CD4-positive, alpha-beta T cell treated with Interleukin-6 at 100 ng/mL for 8 hours (primary cell): ENCODE measurements around the gene C10orf71.

ENCODE experiments used
- DNase-seq: peaks from one replicate; pipeline ENCODE4 v3.0.0-alpha.2; 2020; ENCODE audit warnings: mixed read lengths, low spot score

C10orf71 gene

DNA sequence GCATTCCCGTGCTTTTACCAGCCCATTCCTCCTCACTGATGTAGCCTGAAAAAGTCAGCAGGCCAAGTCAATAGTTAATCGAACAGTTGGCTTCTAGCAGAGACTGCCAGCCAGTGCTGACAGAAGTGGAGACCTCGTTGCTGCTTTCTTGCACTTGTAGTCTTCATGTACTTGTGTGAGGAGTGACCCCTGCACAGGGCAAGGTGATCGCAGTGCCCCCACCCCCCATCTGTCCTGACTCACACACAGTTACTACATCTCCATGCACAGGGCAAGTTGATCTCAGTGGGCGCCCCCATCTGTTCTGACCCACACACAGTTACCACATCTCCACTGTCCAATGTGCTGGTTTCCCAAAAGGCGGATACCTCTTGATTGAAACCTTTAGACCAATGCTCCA lies 34.2 kb downstream of the C10orf71 start:
- DNase-seq: no peak

- no peak for DNase-seq
Observed at GRCh38 chr10:49334964-49335363, 36.0 kb downstream of the C10orf71 start.

DNA sequence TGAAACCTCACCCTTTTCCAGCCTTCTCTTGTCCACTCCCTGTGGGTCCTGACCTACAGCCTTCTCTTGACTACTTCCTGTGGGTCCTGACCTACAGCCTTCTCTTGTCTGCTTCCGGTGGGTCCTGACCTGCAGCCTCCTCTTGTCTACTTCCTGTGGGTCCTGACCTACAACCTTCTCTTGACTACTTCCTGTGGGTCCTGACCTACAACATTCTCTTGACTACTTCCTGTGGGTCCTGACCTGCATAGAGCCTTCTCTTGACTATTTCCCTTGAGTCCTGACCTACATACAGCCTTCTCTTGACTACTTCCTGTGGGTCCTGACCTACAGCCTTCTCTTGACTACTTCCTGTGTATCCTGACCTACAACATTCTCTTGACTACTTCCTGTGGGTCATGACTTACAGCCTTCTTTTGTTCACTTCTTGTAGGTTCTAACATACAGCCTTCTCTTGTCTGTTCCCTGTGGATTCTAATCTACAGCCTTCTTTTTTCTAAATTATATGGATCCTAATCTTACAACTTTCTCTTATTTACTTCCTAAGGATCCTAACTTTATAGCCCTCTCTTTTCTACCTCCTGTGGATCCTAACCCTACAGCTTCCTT lies 36.5 kb downstream of the C10orf71 start:
- no peak for DNase-seq

GRCh38 chr10:49338604-49339003 lies 39.6 kb downstream of the C10orf71 start:
- no peak for DNase-seq

- DNase-seq: no peak
Observed at GRCh38 chr10:49344840-49345239, 45.9 kb downstream of the C10orf71 start.

GRCh38 chr10:49347342-49347741 lies 48.4 kb downstream of the C10orf71 start:
- DNase-seq: no peak

GRCh38 chr10:49347827-49348226 lies 48.9 kb downstream of the C10orf71 start:
- DNase-seq: no peak

GRCh38 chr10:49348593-49348992 lies 49.6 kb downstream of the C10orf71 start:
- no peak for DNase-seq

DNA sequence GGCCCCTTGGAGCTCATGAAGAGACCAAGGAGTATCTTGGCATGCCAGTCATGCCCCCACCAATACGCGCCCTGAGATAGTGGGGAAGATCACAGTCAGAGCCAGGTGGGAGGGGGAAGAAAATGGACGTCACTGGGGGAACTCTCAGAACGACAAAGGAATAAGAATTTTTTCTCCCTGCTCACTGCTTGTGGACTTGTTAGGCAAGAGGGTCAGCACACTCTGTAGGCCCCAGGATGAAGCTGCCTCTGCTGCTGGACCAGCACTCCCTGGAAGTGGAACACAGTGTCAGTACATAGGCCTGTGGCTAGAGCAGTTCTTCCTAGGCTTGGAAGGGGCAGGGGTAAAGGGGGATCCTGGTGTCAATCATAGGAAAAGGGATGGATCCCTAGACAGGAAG lies 50.4 kb downstream of the C10orf71 start:
- no peak for DNase-seq

DNA sequence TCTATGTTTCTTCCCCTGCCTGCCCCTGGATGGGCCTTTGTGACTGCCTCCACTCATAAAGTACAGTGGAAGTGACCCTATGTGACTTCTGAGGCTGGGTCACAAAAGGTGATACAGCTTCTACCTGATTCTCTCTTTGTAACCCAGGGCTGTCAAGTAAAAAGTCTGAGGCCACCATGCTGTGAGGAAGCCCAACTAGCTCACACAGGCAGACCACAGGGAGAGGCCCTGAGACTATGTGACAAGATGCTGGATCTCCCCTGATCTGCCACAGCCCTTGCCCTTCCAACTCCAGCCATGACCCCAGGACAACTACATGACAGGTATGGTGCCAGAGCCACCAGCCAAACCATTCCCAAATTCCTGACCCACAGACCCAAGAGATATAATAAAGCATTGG lies 51.2 kb downstream of the C10orf71 start:
- no peak for DNase-seq

GRCh38 chr10:49350846-49351532 lies 52.0 kb downstream of the C10orf71 start:
- no peak for DNase-seq

DNA sequence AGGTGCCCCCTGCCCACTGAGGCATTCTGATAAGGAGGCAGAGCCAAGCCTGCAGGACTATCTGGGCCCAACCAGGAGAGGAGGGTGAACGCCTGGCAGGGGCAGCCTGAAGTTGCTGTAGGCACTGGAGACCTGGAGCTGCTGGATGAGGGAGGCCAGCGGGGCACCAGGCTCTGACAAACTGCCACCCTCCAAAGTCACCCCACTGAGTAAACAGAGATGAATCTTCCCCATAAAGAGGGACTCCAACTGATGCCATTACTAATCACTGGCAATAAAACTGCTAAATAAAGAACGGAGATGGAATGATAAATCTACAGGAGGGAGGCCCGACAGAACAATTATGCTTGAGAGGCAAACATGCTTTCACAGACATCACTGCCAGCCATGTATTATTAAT lies 52.7 kb downstream of the C10orf71 start:
- no peak for DNase-seq

DNA sequence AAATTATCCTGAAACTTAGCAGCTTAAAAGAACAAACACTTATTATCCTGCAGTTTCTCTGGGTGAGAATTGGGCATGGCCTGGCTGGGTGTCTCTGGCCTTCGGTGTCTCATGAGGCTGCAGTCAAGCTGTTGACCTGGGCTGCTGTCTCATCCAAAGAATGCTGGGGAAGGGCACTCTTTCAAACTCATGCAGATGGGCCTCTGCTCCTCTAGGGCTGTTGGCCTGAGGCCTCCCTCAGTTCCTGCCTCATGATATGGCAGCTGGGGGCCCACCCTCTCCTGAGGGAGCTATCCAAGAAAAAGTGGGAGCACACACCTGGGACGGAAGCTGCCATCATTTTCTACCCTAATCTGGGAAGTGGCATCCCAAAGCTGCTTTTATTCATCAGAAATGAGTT lies 53.4 kb downstream of the C10orf71 start:
- no peak for DNase-seq

- DNase-seq: no peak
Observed at GRCh38 chr10:49353026-49353894, 54.3 kb downstream of the C10orf71 start.

DNA sequence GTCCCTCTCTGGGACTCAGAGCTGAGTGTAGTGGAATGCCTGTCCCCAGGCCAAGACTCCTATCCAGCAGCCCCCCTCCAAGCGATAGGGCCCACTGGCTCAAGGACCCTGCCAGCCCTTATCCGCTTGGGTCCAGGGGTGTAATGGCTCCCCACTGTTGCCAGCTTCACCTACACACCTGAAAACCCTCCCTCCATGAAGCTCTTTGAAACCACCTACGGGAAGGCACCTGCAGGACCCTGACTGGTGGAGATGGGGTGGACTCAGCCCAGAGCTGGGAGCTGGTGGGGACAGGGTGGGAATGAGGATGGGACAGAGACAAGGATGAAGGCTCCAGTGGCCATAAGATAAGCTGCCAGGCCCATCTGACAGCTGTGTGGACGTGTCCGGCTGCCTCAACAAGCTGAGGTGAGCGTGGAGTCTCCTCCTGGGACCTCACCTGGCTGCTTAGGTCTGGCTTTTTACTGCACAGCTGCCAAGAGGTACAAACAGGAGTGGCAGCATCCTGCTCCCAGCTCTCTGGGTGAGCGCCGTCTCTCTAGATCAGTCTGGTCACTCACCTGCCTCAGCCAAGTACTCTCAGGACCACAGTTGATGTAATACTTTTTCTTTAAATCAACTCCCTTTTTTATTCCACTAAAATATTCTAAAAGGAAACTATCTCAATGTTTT lies 55.1 kb downstream of the C10orf71 start:
- DNase-seq: no peak

DNA sequence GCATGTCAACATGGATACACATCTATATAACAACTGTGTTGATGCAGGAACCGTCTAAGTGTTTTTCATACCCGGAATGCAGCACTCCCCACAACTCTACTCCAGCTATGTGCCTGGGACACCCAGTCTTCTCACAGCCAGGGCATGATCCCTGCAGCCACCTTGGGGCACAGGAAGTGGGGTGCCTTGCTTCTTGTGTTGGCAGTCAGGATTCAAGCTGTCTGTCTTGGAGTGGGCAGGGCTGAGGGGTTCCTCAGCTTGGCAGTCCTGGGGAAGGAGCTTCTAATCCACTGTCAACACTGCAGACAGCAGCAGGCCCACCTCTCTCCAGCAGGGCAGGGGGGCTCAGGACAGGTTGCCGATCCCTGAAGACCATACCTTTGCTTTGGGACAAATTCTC lies 55.6 kb downstream of the C10orf71 start:
- DNase-seq: no peak

- DNase-seq: no peak
Observed at GRCh38 chr10:49355221-49355620, 56.3 kb downstream of the C10orf71 start.

- no peak for DNase-seq
Observed at GRCh38 chr10:49356181-49356580, 57.2 kb downstream of the C10orf71 start.

DNA sequence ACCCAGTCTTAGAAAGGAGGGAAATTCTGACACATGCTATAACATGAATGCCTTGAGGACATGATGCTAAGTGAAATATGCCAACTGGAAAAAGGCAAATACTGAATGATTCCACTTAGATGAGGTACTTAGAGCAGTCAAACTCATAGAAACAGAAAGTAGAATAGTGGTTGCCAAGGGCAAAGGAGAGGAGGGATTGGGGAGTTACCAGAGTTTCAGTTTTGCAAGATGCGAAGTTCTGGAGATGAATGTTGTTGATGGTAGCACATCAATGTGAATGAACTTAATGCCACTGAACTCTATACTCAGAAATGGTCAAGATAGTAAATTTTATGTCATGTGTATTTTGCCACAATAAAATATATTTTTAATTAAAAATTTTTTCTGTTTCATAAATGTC lies 58.0 kb downstream of the C10orf71 start:
- DNase-seq: no peak

- no peak for DNase-seq
Observed at GRCh38 chr10:49357910-49358309, 58.9 kb downstream of the C10orf71 start.

- no peak for DNase-seq
Observed at GRCh38 chr10:49359349-49360270, 60.6 kb downstream of the C10orf71 start.
